ENCODE data around the gene ARMC3.
"Not testable (repeated sequence)": the region's sequence is repeated elsewhere in the genome, so short reads cannot be mapped to it uniquely, and the experiment has no call there.

Gene ARMC3

GRCh38 chr10:22925088-22925487 is 2.8 kb upstream of the ARMC3 start:
- TF ChIP-seq, protein P1, sequence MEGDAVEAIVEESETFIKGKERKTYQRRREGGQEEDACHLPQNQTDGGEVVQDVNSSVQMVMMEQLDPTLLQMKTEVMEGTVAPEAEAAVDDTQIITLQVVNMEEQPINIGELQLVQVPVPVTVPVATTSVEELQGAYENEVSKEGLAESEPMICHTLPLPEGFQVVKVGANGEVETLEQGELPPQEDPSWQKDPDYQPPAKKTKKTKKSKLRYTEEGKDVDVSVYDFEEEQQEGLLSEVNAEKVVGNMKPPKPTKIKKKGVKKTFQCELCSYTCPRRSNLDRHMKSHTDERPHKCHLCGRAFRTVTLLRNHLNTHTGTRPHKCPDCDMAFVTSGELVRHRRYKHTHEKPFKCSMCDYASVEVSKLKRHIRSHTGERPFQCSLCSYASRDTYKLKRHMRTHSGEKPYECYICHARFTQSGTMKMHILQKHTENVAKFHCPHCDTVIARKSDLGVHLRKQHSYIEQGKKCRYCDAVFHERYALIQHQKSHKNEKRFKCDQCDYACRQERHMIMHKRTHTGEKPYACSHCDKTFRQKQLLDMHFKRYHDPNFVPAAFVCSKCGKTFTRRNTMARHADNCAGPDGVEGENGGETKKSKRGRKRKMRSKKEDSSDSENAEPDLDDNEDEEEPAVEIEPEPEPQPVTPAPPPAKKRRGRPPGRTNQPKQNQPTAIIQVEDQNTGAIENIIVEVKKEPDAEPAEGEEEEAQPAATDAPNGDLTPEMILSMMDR (IDR thresholded peaks at IDR 0.05; ENCODE audit: low read depth, low read length) = no peak
- DNase-seq (ENCODE audit: low read depth, low spot score) = no peak
- no peak overlapping the region for H3K4me3 ChIP-seq (ENCODE audit: low read depth, low read length)
- in situ Hi-C loops (cut with HindIII; ENCODE audit: low sequenced_read_pairs) = no loop called here

- DNase-seq (ENCODE audit: low read depth, low spot score) = no peak
- TF ChIP-seq, protein P1 (IDR thresholded peaks at IDR 0.05; ENCODE audit: low read depth, low read length) = no peak
- H3K4me3 ChIP-seq (ENCODE audit: low read depth, low read length) = no peak overlapping the region
- in situ Hi-C loops (cut with HindIII; ENCODE audit: low sequenced_read_pairs) = no loop called here
These were observed 687 bp upstream of the ARMC3 start for GRCh38 chr10:22927166-22927565.

GRCh38 chr10:22929053-22929452 is 1.2 kb downstream of the ARMC3 start:
- H3K4me3 ChIP-seq (ENCODE audit: low read depth, low read length); in situ Hi-C loops (cut with HindIII; ENCODE audit: low sequenced_read_pairs); DNase-seq (ENCODE audit: low read depth, low spot score): not testable (repeated sequence)

GRCh38 chr10:22931948-22932347 is 4.1 kb downstream of the ARMC3 start:
- DNase-seq (ENCODE audit: low read depth, low spot score) = peak; percentile 47

GRCh38 chr10:22932626-22933370 is 4.9 kb downstream of the ARMC3 start:
- no peak overlapping the region for H3K4me3 ChIP-seq (ENCODE audit: low read depth, low read length)
- DNase-seq (ENCODE audit: low read depth, low spot score) = no peak
- TF ChIP-seq, protein P1 (IDR thresholded peaks at IDR 0.05; ENCODE audit: low read depth, low read length) = no peak
- in situ Hi-C loops (cut with HindIII; ENCODE audit: low sequenced_read_pairs) = no loop called here

More at GRCh38 chr10:22931948-22932347, 4.1 kb downstream of the ARMC3 start:
- TF ChIP-seq, protein P1 (IDR thresholded peaks at IDR 0.05; ENCODE audit: low read depth, low read length) = no peak
- in situ Hi-C loops (cut with HindIII; ENCODE audit: low sequenced_read_pairs) = no loop called here
- no peak overlapping the region for H3K4me3 ChIP-seq (ENCODE audit: low read depth, low read length)

DNA sequence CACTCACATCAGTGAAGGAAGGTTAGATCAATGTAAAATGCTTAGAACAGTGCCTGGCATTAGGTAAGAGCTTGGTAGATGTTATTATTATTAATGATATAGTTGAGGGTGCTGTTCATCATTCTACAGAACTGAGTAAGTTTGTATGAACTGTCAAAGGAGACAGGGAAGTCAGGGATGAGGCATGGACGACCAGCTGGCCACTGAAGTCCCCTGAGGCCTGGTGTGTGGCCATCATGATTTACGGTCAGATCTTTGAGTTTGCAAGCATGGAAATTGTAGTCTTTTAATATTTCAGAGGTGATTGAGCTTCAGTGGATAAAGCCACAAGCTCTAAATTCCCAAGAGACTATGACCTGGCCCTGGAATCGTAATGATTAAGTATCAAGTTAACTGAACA is 6.9 kb downstream of the ARMC3 start:
- in situ Hi-C loops (cut with HindIII; ENCODE audit: low sequenced_read_pairs) = no loop called here
- no peak overlapping the region for H3K4me3 ChIP-seq (ENCODE audit: low read depth, low read length)
- TF ChIP-seq, protein P1 (IDR thresholded peaks at IDR 0.05; ENCODE audit: low read depth, low read length) = no peak
- DNase-seq (ENCODE audit: low read depth, low spot score) = no peak

GRCh38 chr10:22942437-22942836 is 14.6 kb downstream of the ARMC3 start:
- TF ChIP-seq, protein P1 (IDR thresholded peaks at IDR 0.05; ENCODE audit: low read depth, low read length) = no peak
- H3K4me3 ChIP-seq (ENCODE audit: low read depth, low read length) = no peak overlapping the region
- in situ Hi-C loops (cut with HindIII; ENCODE audit: low sequenced_read_pairs) = no loop called here
- DNase-seq (ENCODE audit: low read depth, low spot score) = no peak
